Mammary epithelial cell (primary cell): ENCODE data around the gene NOD1.

Experiments used
- EZH2 ChIP-seq: IDR thresholded peaks from 2 replicates; pipeline ENCODE4 v1.6.1; 2012; ENCODE audit warnings: low read length, inconsistent platforms, borderline replicate concordance
- TF ChIP-seq, protein P1 (sequence below), 2 donors: IDR thresholded peaks in 1 of 2; conservative IDR thresholded peaks in 1 of 2; 2 replicates each; pipeline ENCODE4 v1.5.1; 2011 to 2012; ENCODE audit warnings: inconsistent platforms in 2 of 2, low read length in 2 of 2, mild to moderate bottlenecking in 2 of 2, control low read depth in 1 of 2, low read depth in 1 of 2; ENCODE audit not compliant: insufficient read depth in 1 of 2; ENCODE audit errors: extremely low read depth in 1 of 2

DNA sequence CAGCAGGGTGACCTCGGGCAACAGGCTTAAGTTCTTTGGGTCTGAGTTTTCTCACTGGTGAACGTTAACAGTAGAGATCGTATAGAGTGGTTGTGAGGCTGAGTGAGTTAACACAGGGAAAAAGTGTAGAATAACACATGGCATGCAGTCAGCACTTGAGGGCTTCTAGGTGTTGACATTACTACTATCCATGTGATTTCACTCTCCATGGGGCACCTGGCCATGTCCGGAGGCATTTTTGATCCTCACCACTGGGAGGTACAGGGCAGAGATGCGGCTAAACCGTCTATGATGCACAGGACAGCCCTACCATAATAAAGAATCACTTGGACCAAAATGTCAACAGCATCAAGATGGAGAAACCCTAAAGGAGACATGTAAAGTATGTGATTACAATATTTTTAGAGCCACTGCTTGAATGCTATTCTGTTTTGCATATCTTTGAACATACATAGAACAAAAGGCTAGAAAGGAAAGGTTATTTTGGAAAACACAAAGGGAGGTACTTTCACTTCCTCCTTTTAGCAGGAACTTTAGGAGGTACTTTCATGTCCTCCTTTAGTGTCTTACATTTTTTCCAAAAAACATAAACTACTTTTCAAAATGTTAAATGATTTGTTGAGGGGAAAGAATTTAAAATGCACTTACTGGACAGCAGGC is 44.3 kb downstream of the NOD1 start:
- TF ChIP-seq, protein P1, sequence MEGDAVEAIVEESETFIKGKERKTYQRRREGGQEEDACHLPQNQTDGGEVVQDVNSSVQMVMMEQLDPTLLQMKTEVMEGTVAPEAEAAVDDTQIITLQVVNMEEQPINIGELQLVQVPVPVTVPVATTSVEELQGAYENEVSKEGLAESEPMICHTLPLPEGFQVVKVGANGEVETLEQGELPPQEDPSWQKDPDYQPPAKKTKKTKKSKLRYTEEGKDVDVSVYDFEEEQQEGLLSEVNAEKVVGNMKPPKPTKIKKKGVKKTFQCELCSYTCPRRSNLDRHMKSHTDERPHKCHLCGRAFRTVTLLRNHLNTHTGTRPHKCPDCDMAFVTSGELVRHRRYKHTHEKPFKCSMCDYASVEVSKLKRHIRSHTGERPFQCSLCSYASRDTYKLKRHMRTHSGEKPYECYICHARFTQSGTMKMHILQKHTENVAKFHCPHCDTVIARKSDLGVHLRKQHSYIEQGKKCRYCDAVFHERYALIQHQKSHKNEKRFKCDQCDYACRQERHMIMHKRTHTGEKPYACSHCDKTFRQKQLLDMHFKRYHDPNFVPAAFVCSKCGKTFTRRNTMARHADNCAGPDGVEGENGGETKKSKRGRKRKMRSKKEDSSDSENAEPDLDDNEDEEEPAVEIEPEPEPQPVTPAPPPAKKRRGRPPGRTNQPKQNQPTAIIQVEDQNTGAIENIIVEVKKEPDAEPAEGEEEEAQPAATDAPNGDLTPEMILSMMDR (conservative IDR thresholded peaks at IDR 0.05 in 1 of 2, IDR thresholded peaks at IDR 0.05 in 1 of 2; ENCODE audit: extremely low read depth in 1 of 2, insufficient read depth in 1 of 2, low read depth in 1 of 2, low read length in 2 of 2) = no peak
- TF ChIP-seq EZH2 = no peak
